SU-DHL-6 (cell line): ENCODE results near the gene SNRNP48.

Source experiments
- H2AFZ ChIP-seq: fragments of 200-600 bp; sonication (generic); 2 replicates; pipeline ENCODE4 v1.6.1; 2014; ENCODE audit warnings: low read depth, mild to moderate bottlenecking, moderate library complexity, mixed read lengths, antibody characterized with exemption, low read length; ENCODE audit not compliant: severe bottlenecking
- H3F3A ChIP-seq: fragments of 200-600 bp; shearing (Covaris generic); 2 replicates; pipeline ENCODE4 v1.6.0; 2016; ENCODE audit warnings: antibody characterized with exemption, mild to moderate bottlenecking; ENCODE audit not compliant: insufficient read depth
- H3K27ac ChIP-seq: fragments of 200-600 bp; sonication (generic); 2 replicates; pipeline ENCODE4 v1.5.1; 2016; ENCODE audit warnings: low read depth, mild to moderate bottlenecking, low read length, moderate library complexity, mixed read lengths
- H3K27me3 ChIP-seq: fragments of 200-600 bp; sonication (generic), shearing (Covaris generic); 2 replicates; pipeline ENCODE4 v1.6.0; 2014; ENCODE audit warnings: mild to moderate bottlenecking, low read length
- H3K36me3 ChIP-seq: fragments of 200-600 bp; sonication (generic); 2 replicates; pipeline ENCODE4 v1.6.1; 2014; ENCODE audit warnings: mild to moderate bottlenecking, low read length, mixed read lengths
- H3K4me2 ChIP-seq: fragments of 300-600, 200-600 bp; shearing (Covaris generic), sonication (generic); 2 replicates; pipeline ENCODE4 v1.6.0; 2014; ENCODE audit warnings: low read length, low read depth, mild to moderate bottlenecking; ENCODE audit not compliant: poor library complexity, severe bottlenecking
- H3K4me3 ChIP-seq: fragments of 200-600 bp; sonication (generic); 2 replicates; pipeline ENCODE4 v1.5.1; 2014; ENCODE audit warnings: antibody characterized with exemption, low read length, mild to moderate bottlenecking, mixed read lengths; ENCODE audit not compliant: insufficient read depth, poor library complexity, severe bottlenecking
- H3K79me2 ChIP-seq: fragments of 200-600 bp; sonication (generic); 2 replicates; pipeline ENCODE4 v1.6.1; 2014; ENCODE audit warnings: mild to moderate bottlenecking, low read length, moderate library complexity; ENCODE audit not compliant: insufficient read depth
- H3K9ac ChIP-seq: fragments of 200-600 bp; sonication (generic); 2 replicates; pipeline ENCODE4 v1.7.0; 2014; ENCODE audit warnings: mild to moderate bottlenecking, low read length
- H3K9me2 ChIP-seq: fragments of 200-600 bp; sonication (generic); replicated peaks from 2 replicates; pipeline ENCODE4 v1.6.1; 2014; ENCODE audit warnings: low read length; ENCODE audit not compliant: insufficient read depth
- H3K9me3 ChIP-seq: fragments of 200-600 bp; sonication (generic); 2 replicates; pipeline ENCODE4 v1.6.1; 2014; ENCODE audit warnings: low read length, mixed read lengths; ENCODE audit not compliant: insufficient read depth
- H4K20me1 ChIP-seq: fragments of 200-600 bp; sonication (generic); 2 replicates; pipeline ENCODE4 v1.6.1; 2014; ENCODE audit warnings: low read depth, mild to moderate bottlenecking, antibody characterized with exemption, low read length, moderate library complexity, mixed read lengths
- EZH2phosphoT487 ChIP-seq: fragments of 200-600 bp; sonication (generic), shearing (Covaris generic); conservative IDR thresholded peaks from 2 replicates; pipeline ENCODE4 v1.6.1; 2018; ENCODE audit warnings: mild to moderate bottlenecking, antibody characterized with exemption, low read length, moderate library complexity, mixed read lengths
- TF ChIP-seq, protein P1 (sequence below): fragments of 200-600 bp; sonication (generic); IDR thresholded peaks from one replicate; pipeline ENCODE4 v1.5.1; 2017; ENCODE audit warnings: antibody characterized with exemption, mild to moderate bottlenecking, low read length, moderate library complexity; ENCODE audit not compliant: insufficient read depth, poor library complexity, severe bottlenecking

SNRNP48 gene

DNA sequence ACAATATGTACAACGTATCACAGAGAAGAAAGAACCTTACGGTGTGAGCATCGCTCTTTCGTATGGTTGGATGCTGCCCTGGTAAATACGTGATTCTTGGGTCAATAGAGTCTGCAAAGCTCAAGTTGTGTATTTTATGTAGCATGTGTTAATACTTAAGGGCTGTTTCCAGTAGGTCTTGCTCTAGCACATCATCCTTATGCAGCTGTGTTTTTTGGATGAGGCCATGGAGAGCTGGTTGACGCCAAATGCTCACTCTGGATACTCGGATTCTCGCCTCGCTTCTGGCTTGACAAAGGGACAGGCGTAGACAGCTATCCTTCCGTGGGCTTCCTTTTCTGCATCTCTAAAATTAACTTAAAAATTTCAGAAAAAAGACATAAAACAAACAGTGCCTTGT is 38.9 kb downstream of the SNRNP48 start:
- Histone ChIP-seq H3K27me3 (no peaks in the 10 kb centered on the region), H4K20me1 (no peaks in the 10 kb centered on the region), H3K9ac (no peak overlapping the region), H3K4me2 (no peak overlapping the region), H3K9me3 (no peaks in the 10 kb centered on the region), H3K4me3 (no peak overlapping the region), H3K27ac (no peak overlapping the region), H3K79me2 (no peaks in the 10 kb centered on the region), H3K36me3 (no peaks in the 10 kb centered on the region), H3F3A (no peaks in the 10 kb centered on the region), H3K9me2 (no peaks in the 10 kb centered on the region), H2AFZ (no peak overlapping the region)
- TF ChIP-seq, protein P1, sequence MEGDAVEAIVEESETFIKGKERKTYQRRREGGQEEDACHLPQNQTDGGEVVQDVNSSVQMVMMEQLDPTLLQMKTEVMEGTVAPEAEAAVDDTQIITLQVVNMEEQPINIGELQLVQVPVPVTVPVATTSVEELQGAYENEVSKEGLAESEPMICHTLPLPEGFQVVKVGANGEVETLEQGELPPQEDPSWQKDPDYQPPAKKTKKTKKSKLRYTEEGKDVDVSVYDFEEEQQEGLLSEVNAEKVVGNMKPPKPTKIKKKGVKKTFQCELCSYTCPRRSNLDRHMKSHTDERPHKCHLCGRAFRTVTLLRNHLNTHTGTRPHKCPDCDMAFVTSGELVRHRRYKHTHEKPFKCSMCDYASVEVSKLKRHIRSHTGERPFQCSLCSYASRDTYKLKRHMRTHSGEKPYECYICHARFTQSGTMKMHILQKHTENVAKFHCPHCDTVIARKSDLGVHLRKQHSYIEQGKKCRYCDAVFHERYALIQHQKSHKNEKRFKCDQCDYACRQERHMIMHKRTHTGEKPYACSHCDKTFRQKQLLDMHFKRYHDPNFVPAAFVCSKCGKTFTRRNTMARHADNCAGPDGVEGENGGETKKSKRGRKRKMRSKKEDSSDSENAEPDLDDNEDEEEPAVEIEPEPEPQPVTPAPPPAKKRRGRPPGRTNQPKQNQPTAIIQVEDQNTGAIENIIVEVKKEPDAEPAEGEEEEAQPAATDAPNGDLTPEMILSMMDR: no peak
- no peak for TF ChIP-seq EZH2phosphoT487

DNA sequence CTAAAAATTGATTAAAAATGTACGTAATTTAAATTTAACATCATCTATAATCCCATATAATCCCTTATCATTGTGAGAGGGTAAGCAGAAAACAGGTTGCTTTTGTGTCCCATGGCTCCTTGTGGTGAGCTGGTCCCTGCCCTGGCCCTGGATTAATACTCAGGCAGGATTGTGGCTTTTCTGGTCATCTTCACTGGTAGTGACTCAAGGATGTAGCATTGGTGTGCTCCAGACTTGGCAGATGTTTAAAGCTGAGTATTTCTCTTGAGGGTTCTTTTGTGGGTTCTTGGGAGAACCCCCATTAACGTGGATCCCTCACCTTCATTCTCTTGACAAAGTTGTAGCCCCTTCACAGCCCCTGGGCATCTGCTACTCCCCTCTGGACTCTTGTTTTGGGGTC is 39.3 kb downstream of the SNRNP48 start:
- Histone ChIP-seq H3K27ac (no peak overlapping the region), H3K27me3 (no peaks in the 10 kb centered on the region), H4K20me1 (no peaks in the 10 kb centered on the region), H2AFZ (no peak overlapping the region), H3K9me3 (no peaks in the 10 kb centered on the region), H3K36me3 (no peaks in the 10 kb centered on the region), H3K4me2 (no peak overlapping the region), H3K9ac (no peak overlapping the region), H3K79me2 (no peaks in the 10 kb centered on the region), H3F3A (no peaks in the 10 kb centered on the region), H3K9me2 (no peaks in the 10 kb centered on the region), H3K4me3 (no peak overlapping the region)
- TF ChIP-seq, protein P1: no peak
- no peak for TF ChIP-seq EZH2phosphoT487

DNA sequence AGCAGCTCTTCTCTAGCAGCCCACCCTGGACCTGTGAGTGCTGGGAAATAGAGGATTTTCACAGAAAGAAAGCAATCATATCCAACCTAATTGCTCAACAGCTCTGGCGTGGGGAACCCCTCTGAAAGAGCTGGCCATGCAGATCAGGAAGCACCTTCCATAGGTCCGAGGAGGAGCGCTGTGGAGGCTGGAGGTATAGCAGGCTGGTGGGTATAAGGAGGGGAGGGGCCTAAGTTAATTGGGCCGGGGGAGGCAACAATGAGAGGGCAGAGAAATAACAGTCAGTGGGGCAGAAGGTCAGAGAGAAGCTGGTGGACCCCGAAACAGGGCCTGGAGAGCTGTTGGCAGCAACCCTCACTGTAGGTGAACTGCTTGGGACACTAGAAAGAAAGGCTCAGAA is 40.8 kb downstream of the SNRNP48 start:
- Histone ChIP-seq H3K27me3 (no peaks in the 10 kb centered on the region), H3K9me3 (no peaks in the 10 kb centered on the region), H3K36me3 (no peaks in the 10 kb centered on the region), H3K9me2 (no peaks in the 10 kb centered on the region), H3K4me3 (no peak overlapping the region), H3K27ac (no peak overlapping the region), H3K4me2 (no peak overlapping the region), H4K20me1 (no peaks in the 10 kb centered on the region), H3K79me2 (no peaks in the 10 kb centered on the region), H3K9ac (no peak overlapping the region), H3F3A (no peaks in the 10 kb centered on the region), H2AFZ (no peak overlapping the region)
- no peak for TF ChIP-seq EZH2phosphoT487
- TF ChIP-seq, protein P1: no peak

DNA sequence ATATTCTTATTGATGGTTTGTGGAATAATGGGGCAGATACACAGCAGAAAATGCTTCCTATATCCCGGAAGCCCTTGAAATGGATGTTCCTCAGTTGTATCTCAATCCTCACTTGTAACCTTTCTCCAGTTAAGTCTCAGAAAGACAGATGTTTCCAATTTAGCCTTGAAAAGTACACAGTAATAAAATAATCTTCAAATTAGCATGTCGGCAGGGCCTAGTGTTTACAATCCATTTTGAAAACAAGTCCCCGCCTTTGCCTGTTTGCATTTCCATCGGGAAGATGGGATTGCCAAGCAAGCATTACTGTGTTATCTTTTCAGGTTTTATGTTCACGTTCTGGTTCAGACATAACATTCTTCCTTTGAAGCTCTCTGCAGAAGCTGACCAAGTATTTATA is 41.5 kb downstream of the SNRNP48 start:
- Histone ChIP-seq H2AFZ (no peak overlapping the region), H3F3A (no peaks in the 10 kb centered on the region), H3K27ac (no peak overlapping the region), H3K9ac (no peak overlapping the region), H3K4me2 (no peak overlapping the region), H3K9me3 (no peaks in the 10 kb centered on the region), H3K27me3 (no peaks in the 10 kb centered on the region), H3K4me3 (no peak overlapping the region), H3K9me2 (no peaks in the 10 kb centered on the region), H3K79me2 (no peaks in the 10 kb centered on the region), H4K20me1 (no peaks in the 10 kb centered on the region), H3K36me3 (no peaks in the 10 kb centered on the region)
- TF ChIP-seq, protein P1: no peak
- no peak for TF ChIP-seq EZH2phosphoT487
